SU-DHL-6 (cell line): Measurements from ENCODE around the gene S100A7A.

Experiments used
- H2AFZ ChIP-seq: fragments of 200-600 bp; sonication (generic); 2 replicates; pipeline ENCODE4 v1.6.1; 2014; ENCODE audit warnings: low read depth, mild to moderate bottlenecking, moderate library complexity, mixed read lengths, antibody characterized with exemption, low read length; ENCODE audit not compliant: severe bottlenecking
- H3F3A ChIP-seq: fragments of 200-600 bp; shearing (Covaris generic); 2 replicates; pipeline ENCODE4 v1.6.0; 2016; ENCODE audit warnings: antibody characterized with exemption, mild to moderate bottlenecking; ENCODE audit not compliant: insufficient read depth
- H3K27ac ChIP-seq: fragments of 200-600 bp; sonication (generic); 2 replicates; pipeline ENCODE4 v1.5.1; 2016; ENCODE audit warnings: low read depth, mild to moderate bottlenecking, low read length, moderate library complexity, mixed read lengths
- H3K27me3 ChIP-seq: fragments of 200-600 bp; sonication (generic), shearing (Covaris generic); 2 replicates; pipeline ENCODE4 v1.6.0; 2014; ENCODE audit warnings: mild to moderate bottlenecking, low read length
- H3K36me3 ChIP-seq: fragments of 200-600 bp; sonication (generic); 2 replicates; pipeline ENCODE4 v1.6.1; 2014; ENCODE audit warnings: mild to moderate bottlenecking, low read length, mixed read lengths
- H3K4me2 ChIP-seq: fragments of 300-600, 200-600 bp; shearing (Covaris generic), sonication (generic); 2 replicates; pipeline ENCODE4 v1.6.0; 2014; ENCODE audit warnings: low read length, low read depth, mild to moderate bottlenecking; ENCODE audit not compliant: poor library complexity, severe bottlenecking
- H3K4me3 ChIP-seq: fragments of 200-600 bp; sonication (generic); 2 replicates; pipeline ENCODE4 v1.5.1; 2014; ENCODE audit warnings: antibody characterized with exemption, low read length, mild to moderate bottlenecking, mixed read lengths; ENCODE audit not compliant: insufficient read depth, poor library complexity, severe bottlenecking
- H3K79me2 ChIP-seq: fragments of 200-600 bp; sonication (generic); 2 replicates; pipeline ENCODE4 v1.6.1; 2014; ENCODE audit warnings: mild to moderate bottlenecking, low read length, moderate library complexity; ENCODE audit not compliant: insufficient read depth
- H3K9ac ChIP-seq: fragments of 200-600 bp; sonication (generic); 2 replicates; pipeline ENCODE4 v1.7.0; 2014; ENCODE audit warnings: mild to moderate bottlenecking, low read length
- H3K9me2 ChIP-seq: fragments of 200-600 bp; sonication (generic); replicated peaks from 2 replicates; pipeline ENCODE4 v1.6.1; 2014; ENCODE audit warnings: low read length; ENCODE audit not compliant: insufficient read depth
- H3K9me3 ChIP-seq: fragments of 200-600 bp; sonication (generic); 2 replicates; pipeline ENCODE4 v1.6.1; 2014; ENCODE audit warnings: low read length, mixed read lengths; ENCODE audit not compliant: insufficient read depth
- H4K20me1 ChIP-seq: fragments of 200-600 bp; sonication (generic); 2 replicates; pipeline ENCODE4 v1.6.1; 2014; ENCODE audit warnings: low read depth, mild to moderate bottlenecking, antibody characterized with exemption, low read length, moderate library complexity, mixed read lengths
- EZH2phosphoT487 ChIP-seq: fragments of 200-600 bp; sonication (generic), shearing (Covaris generic); conservative IDR thresholded peaks from 2 replicates; pipeline ENCODE4 v1.6.1; 2018; ENCODE audit warnings: mild to moderate bottlenecking, antibody characterized with exemption, low read length, moderate library complexity, mixed read lengths
- TF ChIP-seq, protein P1 (sequence below): fragments of 200-600 bp; sonication (generic); IDR thresholded peaks from one replicate; pipeline ENCODE4 v1.5.1; 2017; ENCODE audit warnings: antibody characterized with exemption, mild to moderate bottlenecking, low read length, moderate library complexity; ENCODE audit not compliant: insufficient read depth, poor library complexity, severe bottlenecking

The S100A7A gene

GRCh38 chr1:153401461-153401860 is 14.9 kb upstream of the S100A7A start:
- H3K9me3 ChIP-seq = no peaks in the 10 kb centered on the region
- no peak overlapping the region for H3K9ac ChIP-seq
- no peaks in the 10 kb centered on the region for H3F3A ChIP-seq
- H3K4me2 ChIP-seq = no peak overlapping the region
- no peak overlapping the region for H2AFZ ChIP-seq
- H3K36me3 ChIP-seq = no peaks in the 10 kb centered on the region
- H3K79me2 ChIP-seq = no peaks in the 10 kb centered on the region
- H4K20me1 ChIP-seq = no peaks in the 10 kb centered on the region
- H3K4me3 ChIP-seq = no peak overlapping the region
- H3K27me3 ChIP-seq = no peaks in the 10 kb centered on the region
- TF ChIP-seq, protein P1, sequence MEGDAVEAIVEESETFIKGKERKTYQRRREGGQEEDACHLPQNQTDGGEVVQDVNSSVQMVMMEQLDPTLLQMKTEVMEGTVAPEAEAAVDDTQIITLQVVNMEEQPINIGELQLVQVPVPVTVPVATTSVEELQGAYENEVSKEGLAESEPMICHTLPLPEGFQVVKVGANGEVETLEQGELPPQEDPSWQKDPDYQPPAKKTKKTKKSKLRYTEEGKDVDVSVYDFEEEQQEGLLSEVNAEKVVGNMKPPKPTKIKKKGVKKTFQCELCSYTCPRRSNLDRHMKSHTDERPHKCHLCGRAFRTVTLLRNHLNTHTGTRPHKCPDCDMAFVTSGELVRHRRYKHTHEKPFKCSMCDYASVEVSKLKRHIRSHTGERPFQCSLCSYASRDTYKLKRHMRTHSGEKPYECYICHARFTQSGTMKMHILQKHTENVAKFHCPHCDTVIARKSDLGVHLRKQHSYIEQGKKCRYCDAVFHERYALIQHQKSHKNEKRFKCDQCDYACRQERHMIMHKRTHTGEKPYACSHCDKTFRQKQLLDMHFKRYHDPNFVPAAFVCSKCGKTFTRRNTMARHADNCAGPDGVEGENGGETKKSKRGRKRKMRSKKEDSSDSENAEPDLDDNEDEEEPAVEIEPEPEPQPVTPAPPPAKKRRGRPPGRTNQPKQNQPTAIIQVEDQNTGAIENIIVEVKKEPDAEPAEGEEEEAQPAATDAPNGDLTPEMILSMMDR = no peak
- TF ChIP-seq EZH2phosphoT487 = no peak
- H3K9me2 ChIP-seq = no peaks in the 10 kb centered on the region
- H3K27ac ChIP-seq = no peak overlapping the region

- H3K27me3 ChIP-seq = no peaks in the 10 kb centered on the region
- H3F3A ChIP-seq = no peaks in the 10 kb centered on the region
- no peak overlapping the region for H3K4me3 ChIP-seq
- no peak overlapping the region for H2AFZ ChIP-seq
- no peak overlapping the region for H3K4me2 ChIP-seq
- H4K20me1 ChIP-seq = no peaks in the 10 kb centered on the region
- H3K9me2 ChIP-seq = no peaks in the 10 kb centered on the region
- H3K79me2 ChIP-seq = no peaks in the 10 kb centered on the region
- no peak overlapping the region for H3K9ac ChIP-seq
- no peak overlapping the region for H3K27ac ChIP-seq
- TF ChIP-seq, protein P1 = no peak
- TF ChIP-seq EZH2phosphoT487 = no peak
- no peaks in the 10 kb centered on the region for H3K9me3 ChIP-seq
- H3K36me3 ChIP-seq = no peaks in the 10 kb centered on the region
Measured at GRCh38 chr1:153402226-153402625, 14.1 kb upstream of the S100A7A start.

- Histone ChIP-seq H3K9me3 (no peaks in the 10 kb centered on the region), H3K79me2 (no peaks in the 10 kb centered on the region), H3K36me3 (no peaks in the 10 kb centered on the region), H3K4me2 (no peak overlapping the region), H3K9ac (no peak overlapping the region), H3F3A (no peaks in the 10 kb centered on the region), H3K27ac (no peak overlapping the region), H3K4me3 (no peak overlapping the region), H3K9me2 (no peaks in the 10 kb centered on the region), H2AFZ (no peak overlapping the region), H3K27me3 (no peaks in the 10 kb centered on the region), H4K20me1 (no peaks in the 10 kb centered on the region)
- TF ChIP-seq, protein P1 = no peak
- TF ChIP-seq EZH2phosphoT487 = no peak
Measured at GRCh38 chr1:153403421-153404085, 12.8 kb upstream of the S100A7A start.
